Activated CD4-positive, alpha-beta T cell treated with anti-CD3 and anti-CD28 coated beads for 36 hours (primary cell): ENCODE measurements around the gene PRXL2A. TPM values are rescaled to one million over a fixed set of nuclear protein-coding genes. Genes with fewer than 3 reads are reported as not detected.
"Not testable (repeated sequence)": the region's sequence is repeated elsewhere in the genome, so short reads cannot be mapped to it uniquely, and the experiment has no call there.

Experiments used
- ATAC-seq: fragments of 200-7000 bp; cut with Tn5 transposase; one replicate; pipeline ENCODE4 v1.10.0; 2021; ENCODE audit warnings: mild to moderate bottlenecking, moderate library complexity
- CTCF ChIA-PET: fragments of 350-600 bp; sonication (Branson Sonifier 250); formaldehyde crosslinking; loops from one replicate; lab custom pipeline; 2021; ENCODE audit warnings: antibody characterized with exemption; lab: Charles Lee
- POLR2A ChIA-PET: fragments of 350-600 bp; sonication (Branson Sonifier 250); formaldehyde crosslinking; loops from one replicate; lab custom pipeline; 2021; ENCODE audit warnings: antibody characterized with exemption, inconsistent platforms; lab: Charles Lee
- DNase-seq: peaks from one replicate; pipeline ENCODE4 v3.0.0-alpha.2; 2020
- H3K27ac Mint-ChIP-seq: one replicate; pipeline ENCODE4 v1.8.0; 2021; ENCODE audit warnings: mixed read lengths
- H3K27me3 Mint-ChIP-seq: one replicate; pipeline ENCODE4 v1.8.0; 2021; ENCODE audit warnings: mixed read lengths
- H3K36me3 Mint-ChIP-seq: one replicate; pipeline ENCODE4 v1.8.0; 2021; ENCODE audit warnings: low read depth, mixed read lengths
- H3K4me1 Mint-ChIP-seq: one replicate; pipeline ENCODE4 v1.8.0; 2021; ENCODE audit warnings: mixed read lengths
- H3K4me3 Mint-ChIP-seq: one replicate; pipeline ENCODE4 v1.8.0; 2021; ENCODE audit warnings: mild to moderate bottlenecking, moderate library complexity, mixed read lengths
- H3K9me3 Mint-ChIP-seq: one replicate; pipeline ENCODE4 v1.8.0; 2021; ENCODE audit warnings: low read depth, mixed read lengths
- intact Hi-C, 2 experiments: fragments of 100-400 bp; cut with DNase I in 1 of 2; cut with micrococcal nuclease in 1 of 2; formaldehyde crosslinking; loops; one replicate each; pipeline versions ENCODE4 v1.14.2 to v1.15.1; 2022 to 2024; cut with DNase I, micrococcal nuclease
- total RNA-seq, 2 experiments: library from RNA; stranded (reverse); gene quantifications; one replicate each; pipeline ENCODE4 v1.2.3, GENCODE V29; 2021

The PRXL2A gene
- total RNA-seq, 2 experiments from 2014 or later, result 15.0 to 17.6 TPM

- H3K9me3 Mint-ChIP-seq, result peaks cover 6% of the 10 kb centered on the region
- intact Hi-C loops, result no loop called here
- no peaks in the 10 kb centered on the region for H3K27me3 Mint-ChIP-seq
- no peak overlapping the region for H3K4me3 Mint-ChIP-seq
- DNase-seq (no peak), ATAC-seq (no peak)
- peaks cover 50% of the 10 kb centered on the region for H3K36me3 Mint-ChIP-seq
- H3K4me1 Mint-ChIP-seq, result peaks cover 83% of the 10 kb centered on the region
- CTCF ChIA-PET, result interaction anchor here (0.7 to 21.2 kb wide), 6 partner anchors 11 to 30 kb away, joined by 3 to 372 read pairs (median 6); no protein-coding TSS in a partner anchor
- POLR2A ChIA-PET, result no interaction called here
- H3K27ac Mint-ChIP-seq, result peak overlapping the region; percentile 91
Observed at GRCh38 chr10:80474941-80475340, 66.6 kb downstream of the PRXL2A start.

- H3K4me3 Mint-ChIP-seq, intact Hi-C loops, ATAC-seq, DNase-seq, H3K27me3 Mint-ChIP-seq, POLR2A ChIA-PET, H3K9me3 Mint-ChIP-seq: not testable (repeated sequence)
- H3K36me3 Mint-ChIP-seq, result peaks cover 52% of the 10 kb centered on the region
- peak overlapping the region; percentile 47 for H3K27ac Mint-ChIP-seq
- H3K4me1 Mint-ChIP-seq, result peaks cover 82% of the 10 kb centered on the region
- CTCF ChIA-PET, result interaction anchor here (1.0 to 21.2 kb wide), 4 partner anchors 11 to 28 kb away, joined by 3 to 372 read pairs (median 16); no protein-coding TSS in a partner anchor
Observed at GRCh38 chr10:80475641-80476040, 67.3 kb downstream of the PRXL2A start.

- peaks cover 56% of the 10 kb centered on the region for H3K36me3 Mint-ChIP-seq
- DNase-seq (no peak), ATAC-seq (no peak)
- ChIA-PET CTCF (interaction anchor here (0.6 to 2.3 kb wide), 3 partner anchors 9 to 278 kb away, joined by 3 to 8 read pairs (median 3); no protein-coding TSS in a partner anchor), POLR2A (no interaction called here)
- peaks cover 81% of the 10 kb centered on the region for H3K4me1 Mint-ChIP-seq
- H3K27ac Mint-ChIP-seq, result peak overlapping the region; percentile 81
- peaks cover 6% of the 10 kb centered on the region for H3K9me3 Mint-ChIP-seq
- H3K27me3 Mint-ChIP-seq, result no peaks in the 10 kb centered on the region
- intact Hi-C loops, result no loop called here
- H3K4me3 Mint-ChIP-seq, result no peak overlapping the region
Observed at GRCh38 chr10:80476685-80477084, 68.3 kb downstream of the PRXL2A start.

GRCh38 chr10:80477813-80478212 lies 69.5 kb downstream of the PRXL2A start:
- Mint-ChIP-seq H3K4me3 (peak overlapping the region; percentile 6), H3K27me3 (no peaks in the 10 kb centered on the region), H3K27ac (peak overlapping the region; percentile 81), H3K9me3 (peaks cover 6% of the 10 kb centered on the region), H3K4me1 (peaks cover 79% of the 10 kb centered on the region), H3K36me3 (peaks cover 52% of the 10 kb centered on the region)
- intact Hi-C loops, result no loop called here
- DNase-seq, result peak; percentile 52
- peak; percentile 45 for ATAC-seq
- POLR2A ChIA-PET, result interaction anchor here (0.8 kb wide), 1 partner anchor 22 kb away, joined by 3 read pairs; no protein-coding TSS in a partner anchor
- CTCF ChIA-PET, result interaction anchor here (0.5 to 2.3 kb wide), 6 partner anchors 10 to 870 kb away, joined by 3 to 8 read pairs (median 3); no protein-coding TSS in a partner anchor

GRCh38 chr10:80480373-80480772 lies 72.0 kb downstream of the PRXL2A start:
- peaks cover 80% of the 10 kb centered on the region for H3K4me1 Mint-ChIP-seq
- peak overlapping the region; percentile 67 for H3K27ac Mint-ChIP-seq
- H3K27me3 Mint-ChIP-seq, H3K9me3 Mint-ChIP-seq, H3K4me3 Mint-ChIP-seq, DNase-seq, ATAC-seq, POLR2A ChIA-PET, intact Hi-C loops: not testable (repeated sequence)
- CTCF ChIA-PET, result interaction anchor here (1.1 to 1.5 kb wide), 2 partner anchors 12 to 26 kb away, joined by 3 to 4 read pairs; no protein-coding TSS in a partner anchor
- H3K36me3 Mint-ChIP-seq, result peaks cover 52% of the 10 kb centered on the region

- H3K9me3 Mint-ChIP-seq, result peaks cover 6% of the 10 kb centered on the region
Observed at GRCh38 chr10:80480852-80481251, 72.5 kb downstream of the PRXL2A start.

GRCh38 chr10:80484243-80484642 lies 75.9 kb downstream of the PRXL2A start:
- Mint-ChIP-seq H3K4me3 (peak overlapping the region; percentile 46), H3K27ac (peak overlapping the region; percentile 96), H3K27me3 (no peaks in the 10 kb centered on the region), H3K36me3 (peaks cover 39% of the 10 kb centered on the region), H3K9me3 (no peaks in the 10 kb centered on the region), H3K4me1 (peaks cover 88% of the 10 kb centered on the region)
- ATAC-seq, result no peak
- CTCF ChIA-PET, result interaction anchor here (1.2 to 9.0 kb wide), 7 partner anchors 10 to 40 kb away, joined by 4 to 122 read pairs (median 10); no protein-coding TSS in a partner anchor
- peak; percentile 29 for DNase-seq
- POLR2A ChIA-PET, result interaction anchor here (1.0 to 2.7 kb wide), 5 partner anchors 12 to 29 kb away, joined by 3 to 18 read pairs (median 3); no protein-coding TSS in a partner anchor
- intact Hi-C loops, result loop anchor here in 1 of 2 experiments (1.0 to 2.0 kb wide), 2 partner anchors 12 to 15 kb away; no protein-coding TSS in a partner anchor

More at GRCh38 chr10:80480852-80481251, 72.5 kb downstream of the PRXL2A start:
- CTCF ChIA-PET, result interaction anchor here (1.1 to 1.5 kb wide), 2 partner anchors 13 to 25 kb away, joined by 3 to 4 read pairs; no protein-coding TSS in a partner anchor
- Mint-ChIP-seq H3K4me1 (peaks cover 80% of the 10 kb centered on the region), H3K36me3 (peaks cover 52% of the 10 kb centered on the region), H3K4me3 (no peak overlapping the region), H3K27ac (peak overlapping the region; percentile 67), H3K27me3 (no peaks in the 10 kb centered on the region)
- DNase-seq, result no peak
- no peak for ATAC-seq
- POLR2A ChIA-PET, result no interaction called here
- intact Hi-C loops, result no loop called here

- Mint-ChIP-seq H3K27me3 (no peaks in the 10 kb centered on the region), H3K4me3 (peak overlapping the region; percentile 45), H3K36me3 (peaks cover 40% of the 10 kb centered on the region), H3K9me3 (no peaks in the 10 kb centered on the region), H3K27ac (peak overlapping the region; percentile 95), H3K4me1 (peaks cover 92% of the 10 kb centered on the region)
- ATAC-seq (peak; percentile 3), DNase-seq (no peak)
- intact Hi-C loops, result loop anchor here (1.0 to 2.0 kb wide), 5 partner anchors 9 to 30 kb away; partner anchors contain the start of gene TSPAN14 (in 1 of the 2)
- ChIA-PET POLR2A (interaction anchor here (0.6 to 2.7 kb wide), 5 partner anchors 12 to 30 kb away, joined by 3 to 18 read pairs (median 7); no protein-coding TSS in a partner anchor), CTCF (interaction anchor here (1.1 to 9.0 kb wide), 7 partner anchors 11 to 107 kb away, joined by 3 to 122 read pairs (median 10); no protein-coding TSS in a partner anchor)
Observed at GRCh38 chr10:80484676-80485075, 76.3 kb downstream of the PRXL2A start.

- peak; percentile 59 for ATAC-seq
Observed at GRCh38 chr10:80485076-80485945, 77.0 kb downstream of the PRXL2A start.

GRCh38 chr10:80485946-80486764 lies 77.8 kb downstream of the PRXL2A start:
- Mint-ChIP-seq H3K27me3 (no peaks in the 10 kb centered on the region), H3K4me3 (peak overlapping the region; percentile 45), H3K4me1 (peaks cover 97% of the 10 kb centered on the region), H3K27ac (peak overlapping the region; percentile 95), H3K36me3 (peaks cover 39% of the 10 kb centered on the region), H3K9me3 (no peaks in the 10 kb centered on the region)
- intact Hi-C loops, result loop anchor here (1.0 to 2.0 kb wide), 5 partner anchors 7 to 32 kb away; partner anchors contain the start of gene TSPAN14 (in 1 of the 2)
- ChIA-PET POLR2A (interaction anchor here (2.7 kb wide), 1 partner anchor 14 kb away, joined by 18 read pairs; no protein-coding TSS in a partner anchor), CTCF (interaction anchor here (1.2 to 9.0 kb wide), 7 partner anchors 12 to 42 kb away, joined by 3 to 122 read pairs (median 10); no protein-coding TSS in a partner anchor)
- ATAC-seq (peak; percentile 26), DNase-seq (peak; percentile 60)

More at GRCh38 chr10:80485076-80485945, 77.0 kb downstream of the PRXL2A start:
- H3K36me3 Mint-ChIP-seq, result peaks cover 41% of the 10 kb centered on the region
- CTCF ChIA-PET, result interaction anchor here (1.1 to 9.0 kb wide), 8 partner anchors 11 to 107 kb away, joined by 3 to 122 read pairs (median 8); no protein-coding TSS in a partner anchor
- peak; percentile 46 for DNase-seq
- POLR2A ChIA-PET, result interaction anchor here (0.6 to 2.7 kb wide), 4 partner anchors 13 to 30 kb away, joined by 3 to 18 read pairs (median 8); no protein-coding TSS in a partner anchor
- no peaks in the 10 kb centered on the region for H3K9me3 Mint-ChIP-seq
- H3K27ac Mint-ChIP-seq, result peak overlapping the region; percentile 95
- peaks cover 96% of the 10 kb centered on the region for H3K4me1 Mint-ChIP-seq
- peak overlapping the region; percentile 45 for H3K4me3 Mint-ChIP-seq
- intact Hi-C loops, result loop anchor here (1.0 to 2.0 kb wide), 5 partner anchors 8 to 31 kb away; partner anchors contain the start of gene TSPAN14 (in 1 of the 2)
- no peaks in the 10 kb centered on the region for H3K27me3 Mint-ChIP-seq
